ENCODE measurements around the gene RFXANK. TPM values are rescaled to one million over a fixed set of nuclear protein-coding genes. Genes with fewer than 3 reads are reported as not detected.

Gene RFXANK
- total and polyA plus RNA-seq, 7 donors, result 34.2 to 91.7 (median 56.1) TPM

GRCh38 chr19:19176950-19177349 is 15.1 kb upstream of the RFXANK start:
- no peaks in the 10 kb centered on the region for H3K4me1 ChIP-seq
- TF ChIP-seq CTCF (IDR thresholded peaks at IDR 0.05), result no peak
- no peak for TF ChIP-seq POLR2A (IDR thresholded peaks at IDR 0.05)
- TF ChIP-seq EP300 (IDR thresholded peaks at IDR 0.05), result no peak
- no peak for TF ChIP-seq POLR2AphosphoS5 (IDR thresholded peaks at IDR 0.05)
- intact Hi-C loops (cut with DNase I), result loop anchor here (5.0 kb wide), 1 partner anchor 35 kb away; no protein-coding TSS in a partner anchor
- H3K9me3 ChIP-seq, result no peaks in the 10 kb centered on the region
- 88 to 89% methylated on average over 8 of the region's 8 CpGs for WGBS, 2 donors
- H3K36me3 ChIP-seq, result peaks cover 6 to 55% (median 11%) of the 10 kb centered on the region in 4 donors
- no peak overlapping the region for H3K4me3 ChIP-seq
- H3K27ac ChIP-seq, result no peak overlapping the region
- H3K27me3 ChIP-seq, result no peaks in the 10 kb centered on the region
- DNase-seq, result no peak

- Histone ChIP-seq H3K9me3 (no peaks in the 10 kb centered on the region), H3K4me1 (no peaks in the 10 kb centered on the region), H3K27ac (no peak overlapping the region), H3K36me3 (peaks cover 6 to 70% (median 15%) of the 10 kb centered on the region in 4 donors), H3K4me3 (no peak overlapping the region), H3K27me3 (no peaks in the 10 kb centered on the region)
- WGBS, 2 donors, result 90% methylated on average over 17 of the region's 17 CpGs
- intact Hi-C loops (cut with DNase I), result loop anchor here (5.0 kb wide), 1 partner anchor 37 kb away; no protein-coding TSS in a partner anchor
- no peak for DNase-seq
- TF ChIP-seq CTCF (IDR thresholded peaks at IDR 0.05), result no peak
- no peak for TF ChIP-seq EP300 (IDR thresholded peaks at IDR 0.05)
- TF ChIP-seq POLR2A (IDR thresholded peaks at IDR 0.05), result no peak
- TF ChIP-seq POLR2AphosphoS5 (IDR thresholded peaks at IDR 0.05), result no peak
These were observed 12.3 kb upstream of the RFXANK start for GRCh38 chr19:19179548-19180441.

GRCh38 chr19:19181488-19181998 is 10.5 kb upstream of the RFXANK start:
- Histone ChIP-seq H3K4me3 (no peak overlapping the region), H3K27ac (no peak overlapping the region), H3K4me1 (no peaks in the 10 kb centered on the region), H3K36me3 (peaks cover 6 to 78% (median 15%) of the 10 kb centered on the region in 4 donors), H3K9me3 (no peaks in the 10 kb centered on the region), H3K27me3 (no peaks in the 10 kb centered on the region)
- TF ChIP-seq EP300 (IDR thresholded peaks at IDR 0.05), result no peak
- no peak for TF ChIP-seq CTCF (IDR thresholded peaks at IDR 0.05)
- TF ChIP-seq POLR2A (IDR thresholded peaks at IDR 0.05), result no peak
- no peak for TF ChIP-seq POLR2AphosphoS5 (IDR thresholded peaks at IDR 0.05)
- DNase-seq, result no peak
- WGBS, 2 donors, result 94 to 95% methylated on average over 9 of the region's 9 CpGs
- intact Hi-C loops (cut with DNase I), result no loop called here

GRCh38 chr19:19185853-19186740 is 6.0 kb upstream of the RFXANK start:
- Histone ChIP-seq H3K27ac (no peak overlapping the region), H3K9me3 (no peaks in the 10 kb centered on the region), H3K36me3 (peaks cover 6 to 48% (median 9%) of the 10 kb centered on the region in 4 donors), H3K4me3 (no peak overlapping the region), H3K27me3 (no peaks in the 10 kb centered on the region), H3K4me1 (peaks cover 0 to 28% (median 23%) of the 10 kb centered on the region in 4 donors)
- 65 to 77% methylated on average over 9 of the region's 9 CpGs for WGBS, 2 donors
- intact Hi-C loops (cut with DNase I), result loop anchor here (5.0 kb wide), 1 partner anchor 549 kb away; the partner anchor contains the start of gene KLHL26
- no peak for DNase-seq
- TF ChIP-seq CTCF (IDR thresholded peaks at IDR 0.05), result peak in 1 of 4 experiments; percentile 29
- no peak for TF ChIP-seq POLR2AphosphoS5 (IDR thresholded peaks at IDR 0.05)
- no peak for TF ChIP-seq POLR2A (IDR thresholded peaks at IDR 0.05)

Data from sigmoid colon (tissue), 7 donors.